T follicular helper cell (primary cell): ENCODE results near the gene FEV.

Source experiments
- DNase-seq: peaks from one replicate; pipeline ENCODE4 v3.0.0-alpha.2; 2020; ENCODE audit warnings: low read depth

FEV gene

DNA sequence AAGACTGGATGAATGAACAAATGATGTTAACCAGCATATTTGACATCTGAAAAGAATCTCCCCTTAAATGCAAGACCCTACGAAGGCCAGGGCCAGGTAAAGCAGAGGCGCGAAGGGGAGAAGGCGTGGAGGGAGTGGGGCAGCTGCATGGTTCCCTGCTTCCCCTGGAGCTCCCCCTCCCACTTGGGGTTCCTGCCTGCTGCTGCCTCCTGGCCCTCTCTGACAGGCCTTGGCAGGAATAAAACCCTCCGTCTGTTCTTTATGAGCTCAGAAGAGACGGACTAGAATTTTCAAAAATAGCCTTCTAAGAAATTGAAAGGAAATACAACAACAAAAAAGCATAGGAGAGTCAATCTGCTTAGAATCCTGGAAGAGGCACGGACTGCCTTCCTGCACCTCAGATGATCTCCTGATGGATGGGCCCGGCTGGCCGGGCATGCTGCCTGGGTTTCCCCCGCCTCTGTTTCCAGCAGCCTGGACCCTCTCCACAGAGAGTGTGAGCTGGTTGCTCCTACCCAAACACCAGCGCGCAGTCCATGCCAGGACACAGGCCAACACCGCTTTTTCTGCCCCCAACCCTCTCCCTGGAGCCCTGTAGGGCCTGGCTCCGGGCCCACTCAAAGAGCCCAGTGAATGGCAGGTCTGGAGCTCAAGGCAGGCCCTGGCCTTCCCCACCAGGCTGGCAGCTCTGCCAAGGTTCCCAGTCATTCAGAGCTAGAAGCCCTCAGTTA lies 32.4 kb upstream of the FEV start:
- no peak for DNase-seq

DNA sequence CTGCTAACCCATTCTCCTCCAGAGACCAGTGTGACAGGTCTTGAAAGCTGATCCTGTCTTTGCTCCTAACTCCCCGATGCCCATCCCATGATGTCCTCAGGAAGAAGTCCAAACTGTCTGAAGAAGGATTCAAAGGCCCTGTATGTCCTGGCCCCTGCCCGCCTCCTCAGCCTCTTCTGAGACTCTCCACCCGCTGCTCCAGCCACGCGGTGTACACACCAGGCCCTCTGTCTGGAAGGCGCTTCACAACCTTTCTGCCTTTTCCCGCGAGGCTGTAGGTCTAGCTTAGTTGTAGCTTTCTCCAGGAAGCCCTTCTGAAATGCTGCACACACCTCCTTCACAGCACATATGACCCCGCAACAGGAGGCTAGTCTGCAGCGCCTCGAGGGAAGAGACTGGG lies 31.7 kb upstream of the FEV start:
- DNase-seq: no peak

DNA sequence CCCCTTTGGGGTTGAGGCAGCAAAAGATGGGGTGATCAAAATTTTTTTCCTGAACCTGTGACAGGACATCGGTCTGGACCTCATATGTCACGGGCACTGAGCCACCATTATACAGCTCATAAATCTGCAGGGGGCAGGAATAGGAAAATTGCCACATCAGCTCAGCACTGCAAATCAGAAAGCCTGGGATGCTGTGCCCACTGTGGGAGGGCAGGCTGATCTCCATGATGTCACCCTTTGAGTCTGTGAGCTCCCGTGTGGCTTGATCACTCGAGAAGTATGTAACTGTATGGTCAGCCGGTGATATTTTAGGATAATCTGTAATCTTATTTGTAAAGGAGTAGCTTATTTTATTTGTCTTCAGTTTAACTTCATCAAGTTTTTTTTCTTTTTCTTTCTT lies 25.9 kb upstream of the FEV start:
- no peak for DNase-seq

DNA sequence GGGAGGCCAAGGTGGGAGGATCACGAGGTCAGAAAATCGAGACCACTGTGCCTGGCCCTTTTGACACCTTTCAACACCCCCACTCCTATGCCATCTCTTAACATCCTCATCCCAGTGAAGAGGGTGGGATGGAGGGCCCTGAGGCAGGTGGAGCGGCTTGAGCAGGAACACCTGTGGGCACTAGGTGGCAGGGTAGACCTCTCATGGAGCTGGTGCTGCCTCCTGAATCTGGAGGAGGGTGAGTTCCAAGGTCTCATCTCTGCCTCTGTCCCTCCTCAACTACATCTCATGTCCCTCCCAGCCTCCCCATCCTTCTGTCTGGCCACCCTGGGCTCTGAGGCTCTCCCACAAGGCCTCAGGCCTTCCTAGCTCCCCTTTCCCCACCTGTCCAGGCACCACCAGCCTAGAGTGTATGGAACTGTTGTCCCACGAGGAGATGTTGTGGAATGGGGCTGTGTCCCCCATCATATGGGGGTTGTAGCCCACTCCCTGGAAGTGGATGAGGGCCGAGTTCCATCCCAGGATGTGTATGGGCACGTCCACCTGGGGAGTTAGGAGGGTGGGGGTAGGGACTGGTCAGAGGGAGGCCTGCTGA lies 25.3 kb upstream of the FEV start:
- no peak for DNase-seq

DNA sequence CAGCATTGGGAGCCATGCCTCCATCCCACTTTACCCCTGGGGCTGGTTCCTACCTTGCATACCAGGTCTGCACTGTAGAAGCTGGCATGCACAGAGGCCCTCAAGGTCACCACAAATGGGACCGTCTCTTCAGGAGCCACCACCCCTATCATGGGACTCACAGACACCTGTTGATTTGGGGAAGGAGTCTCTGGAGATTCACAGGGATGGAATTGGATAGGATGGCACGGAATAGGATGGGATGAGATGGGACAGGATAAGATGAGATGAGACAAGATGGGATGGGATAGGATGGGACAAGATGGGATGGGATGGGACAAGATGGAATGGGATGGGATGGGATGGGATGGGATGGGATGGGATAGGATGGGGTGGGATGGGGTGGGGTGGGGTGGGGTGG lies 24.3 kb upstream of the FEV start:
- DNase-seq: no peak

DNA sequence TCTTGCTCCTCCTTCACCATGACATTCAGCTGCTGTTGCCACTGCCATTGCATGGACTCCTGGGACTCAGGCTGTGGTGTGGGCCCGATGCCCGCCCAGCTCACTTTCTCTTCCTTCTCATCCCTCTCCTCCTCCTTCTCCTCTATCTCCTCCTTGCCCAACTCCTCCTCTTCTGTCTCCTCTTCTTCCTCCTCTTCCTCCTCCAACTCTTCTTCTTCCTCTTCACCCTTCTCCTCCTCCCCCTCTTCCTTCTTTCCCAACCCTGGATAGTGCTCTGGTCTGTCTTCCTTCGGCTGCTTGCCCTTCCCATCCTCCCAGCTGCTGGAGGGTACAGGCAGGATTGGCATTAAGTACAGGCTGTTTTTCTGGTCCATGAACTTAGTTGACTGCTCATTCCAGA lies 19.0 kb upstream of the FEV start:
- DNase-seq: no peak

DNA sequence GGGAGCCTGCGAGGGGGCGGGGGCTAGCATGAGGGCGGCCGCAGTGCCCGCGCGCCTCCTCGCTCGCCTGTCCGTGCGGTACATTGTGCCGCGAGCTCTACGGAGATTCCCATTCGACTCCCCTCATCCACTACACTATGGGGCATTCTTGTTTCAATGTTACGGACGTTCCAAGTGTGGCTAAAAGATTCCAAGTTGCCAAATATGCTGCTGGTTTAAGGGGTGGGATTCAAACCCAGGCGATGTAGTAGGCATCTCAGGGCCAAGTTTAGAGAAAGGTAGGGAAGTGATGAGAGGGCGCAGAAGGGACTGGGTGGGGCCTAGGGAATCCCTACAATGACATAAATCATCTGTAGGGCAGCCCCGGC lies 18.3 kb upstream of the FEV start:
- no peak for DNase-seq

DNA sequence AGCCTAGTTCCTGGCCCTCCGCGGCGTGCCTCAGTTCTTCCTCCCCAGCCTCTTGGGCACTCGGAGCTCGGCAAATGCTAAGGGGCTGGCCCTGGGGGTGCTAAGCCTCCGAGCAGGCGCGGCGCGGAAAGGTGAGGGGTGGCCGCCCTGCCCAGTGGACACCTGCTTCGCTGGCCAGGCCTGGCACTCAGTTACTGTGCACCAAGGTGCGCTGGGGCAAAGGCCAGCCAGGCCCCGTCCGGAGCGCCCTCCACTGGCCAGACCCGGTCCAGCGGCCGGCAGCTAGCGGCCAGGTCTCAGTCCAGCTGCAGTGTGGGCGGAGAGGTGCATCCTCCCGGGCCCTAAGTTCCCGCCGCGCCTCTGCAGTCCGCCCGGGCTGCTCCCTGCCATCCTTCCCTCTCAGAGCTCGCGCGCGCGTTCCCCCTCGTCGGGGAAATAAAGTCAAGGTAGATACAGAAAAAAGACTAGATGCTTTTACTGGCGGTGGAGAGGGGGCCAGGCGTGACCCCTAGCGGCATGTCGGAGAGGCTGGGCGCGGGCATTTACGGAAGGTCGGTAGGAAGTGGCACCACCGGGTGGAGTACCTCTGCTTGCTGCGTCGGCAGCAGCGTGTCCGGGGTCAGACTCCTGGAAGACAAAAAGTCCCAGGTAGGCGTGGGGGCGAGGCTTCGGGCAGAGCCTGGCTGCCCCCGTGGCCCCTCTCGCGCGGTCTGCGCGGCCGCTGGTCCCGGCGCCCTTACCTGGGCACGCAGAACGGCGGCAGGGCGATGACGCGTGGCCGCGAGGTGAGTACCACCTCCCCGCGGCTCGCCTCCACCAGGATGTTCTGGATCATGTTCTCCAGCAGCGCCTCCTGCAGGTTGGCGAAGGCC lies 17.6 kb upstream of the FEV start:
- peak; percentile 45 for DNase-seq

DNA sequence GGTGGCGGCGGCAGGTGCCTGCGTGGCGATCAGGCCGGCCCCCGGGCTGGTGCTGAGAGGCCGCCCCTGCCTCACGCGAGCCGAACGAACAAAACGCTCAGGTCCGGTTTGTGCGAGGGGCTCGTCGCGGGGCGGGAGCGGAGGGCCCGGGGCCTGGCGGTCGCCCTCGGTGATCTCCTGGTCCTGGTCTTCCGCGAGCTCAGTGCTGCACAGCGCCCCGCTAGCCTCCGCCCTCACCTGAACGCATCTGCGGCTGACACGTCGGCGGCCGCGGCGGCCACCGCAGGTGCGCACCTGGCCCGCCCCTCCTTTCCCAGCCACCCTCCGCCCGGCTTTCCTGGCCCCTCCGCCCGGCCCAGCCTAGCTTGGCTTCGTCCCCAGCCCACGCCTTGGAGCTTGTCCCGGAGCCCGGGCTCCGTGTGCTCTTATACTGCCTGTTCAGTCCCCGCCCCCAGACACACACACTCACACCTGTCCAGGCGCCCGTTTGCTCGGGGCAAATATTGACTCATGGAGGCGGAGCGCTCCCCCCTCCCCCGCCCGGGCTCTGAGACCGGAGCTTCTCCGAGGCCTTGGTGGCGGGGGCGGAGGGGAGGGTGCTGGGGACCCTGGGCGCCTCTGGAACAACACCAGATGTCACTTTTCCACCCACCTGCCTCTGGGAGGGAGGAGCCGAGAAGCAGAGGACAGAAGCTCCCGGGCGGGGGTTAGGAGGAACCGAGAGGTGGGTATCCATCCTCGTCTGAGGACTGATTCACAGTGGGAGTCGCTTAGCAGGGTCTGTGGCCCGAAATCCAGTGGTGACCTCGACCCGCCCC lies 16.8 kb upstream of the FEV start:
- DNase-seq: no peak

DNA sequence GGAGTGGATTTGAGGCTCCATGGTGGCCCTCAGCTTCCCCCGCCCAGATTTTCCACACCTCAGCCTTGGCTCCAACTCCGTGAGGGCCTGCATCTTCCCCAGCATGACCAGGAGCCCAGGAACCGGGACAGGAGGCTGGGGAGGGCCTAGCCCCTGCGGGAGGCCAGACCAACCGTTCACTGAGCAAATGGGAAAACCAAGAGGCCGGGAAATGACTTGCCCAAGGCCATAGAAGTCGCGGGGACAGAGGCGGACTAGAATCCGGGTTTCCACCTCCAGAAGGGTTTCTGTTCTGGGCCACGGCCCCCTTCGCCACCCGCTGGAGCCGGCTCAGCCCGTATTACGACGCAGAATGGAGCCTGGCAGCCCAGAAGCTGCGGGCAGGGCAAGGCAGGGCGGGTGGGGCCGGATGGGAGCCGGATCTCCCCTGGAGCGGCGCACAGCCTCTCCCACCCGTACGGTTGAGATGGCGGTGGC lies 16.2 kb upstream of the FEV start:
- no peak for DNase-seq

DNA sequence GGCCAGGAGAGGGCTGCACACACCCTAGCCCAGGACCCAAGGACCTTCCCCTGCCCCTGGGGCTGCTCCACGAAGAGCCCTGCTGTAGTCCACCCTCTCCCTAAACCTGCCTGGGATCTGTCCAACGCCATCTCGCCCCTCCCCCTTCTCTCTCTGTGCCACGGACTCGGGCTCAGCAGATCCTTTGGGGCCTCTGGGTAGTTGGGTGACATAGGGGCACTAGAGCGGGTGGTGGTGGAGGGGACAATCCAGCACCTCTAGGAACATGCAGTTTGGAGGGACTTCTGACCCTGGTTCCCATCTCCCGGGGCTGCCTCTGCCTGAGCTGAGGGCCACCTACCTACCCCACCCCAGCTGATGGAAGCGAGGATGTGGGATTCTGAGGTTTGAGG lies 15.6 kb upstream of the FEV start:
- DNase-seq: no peak

DNA sequence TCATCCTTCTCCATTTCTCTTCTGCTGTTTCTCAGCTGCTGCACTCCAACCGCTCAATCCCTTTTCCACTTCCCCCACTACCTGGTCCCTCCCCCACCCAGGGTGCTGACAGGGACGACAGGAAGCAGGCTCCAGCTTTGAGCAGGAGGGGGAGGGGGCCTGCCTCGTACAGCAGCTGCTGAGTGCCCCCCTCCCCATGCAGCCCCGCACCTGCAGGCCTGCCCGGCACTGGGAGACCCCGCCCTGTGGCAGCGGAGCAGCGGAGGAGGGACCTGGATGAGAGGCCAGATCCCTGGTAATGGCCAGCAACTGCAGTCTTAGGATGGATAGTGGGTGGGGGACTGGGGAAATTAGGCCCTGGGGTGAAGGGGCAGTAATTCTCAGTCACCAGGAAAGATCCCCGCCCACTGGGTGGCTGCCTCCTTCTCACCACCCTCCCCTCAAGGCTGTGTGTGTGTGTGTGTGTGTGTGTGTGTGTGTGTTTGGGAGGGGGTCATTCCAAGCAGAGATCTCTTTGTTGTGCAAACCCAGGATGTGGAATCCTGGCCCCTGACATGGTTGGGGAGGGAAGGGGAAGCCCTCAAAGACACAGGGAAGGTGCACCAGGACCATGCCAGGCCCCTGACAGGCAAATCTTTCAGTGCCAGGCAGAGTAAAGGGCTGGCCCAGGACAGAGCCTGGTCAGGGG lies 15.0 kb upstream of the FEV start:
- no peak for DNase-seq

DNA sequence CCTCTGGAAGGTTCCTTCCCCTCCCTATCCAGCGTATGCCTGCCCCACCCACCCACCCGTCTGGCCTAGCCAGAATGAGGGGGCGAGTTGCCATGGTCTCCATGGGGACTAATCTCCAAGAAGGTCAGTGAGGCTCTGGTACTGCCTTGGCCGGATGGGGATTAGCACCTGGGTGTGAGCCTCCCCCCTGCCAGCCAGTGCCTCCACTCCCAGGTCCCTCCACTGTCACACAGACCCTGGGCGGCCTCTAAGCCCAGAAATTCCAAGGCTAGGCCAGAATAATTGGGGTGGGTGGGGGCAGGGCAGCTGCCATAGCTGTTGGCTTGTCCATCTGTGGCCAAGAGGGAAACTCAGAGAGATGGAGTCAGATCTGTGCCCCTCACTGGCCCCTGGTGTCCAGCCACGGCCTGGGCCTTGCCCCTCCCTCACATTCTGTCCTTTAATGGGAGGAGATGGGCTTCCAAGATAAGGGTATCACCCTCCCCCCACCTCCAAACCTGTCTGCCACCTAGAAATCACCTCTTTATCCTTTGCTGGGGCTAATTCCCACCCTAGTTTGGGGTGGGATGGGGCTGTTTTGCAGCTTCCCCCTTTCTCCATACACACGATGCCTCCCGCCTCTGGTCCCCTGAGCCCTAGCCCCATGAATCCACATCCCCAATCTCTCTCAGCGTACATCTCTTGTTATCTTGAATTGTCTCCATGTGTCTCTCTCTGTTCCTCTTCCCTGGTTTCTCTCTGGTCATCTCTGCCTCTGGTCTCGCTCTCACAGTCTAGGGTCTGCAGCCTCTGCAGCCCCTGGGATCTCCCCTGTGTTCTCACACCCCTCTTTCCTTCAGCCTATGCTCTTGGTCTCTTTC lies 14.3 kb upstream of the FEV start:
- no peak for DNase-seq

DNA sequence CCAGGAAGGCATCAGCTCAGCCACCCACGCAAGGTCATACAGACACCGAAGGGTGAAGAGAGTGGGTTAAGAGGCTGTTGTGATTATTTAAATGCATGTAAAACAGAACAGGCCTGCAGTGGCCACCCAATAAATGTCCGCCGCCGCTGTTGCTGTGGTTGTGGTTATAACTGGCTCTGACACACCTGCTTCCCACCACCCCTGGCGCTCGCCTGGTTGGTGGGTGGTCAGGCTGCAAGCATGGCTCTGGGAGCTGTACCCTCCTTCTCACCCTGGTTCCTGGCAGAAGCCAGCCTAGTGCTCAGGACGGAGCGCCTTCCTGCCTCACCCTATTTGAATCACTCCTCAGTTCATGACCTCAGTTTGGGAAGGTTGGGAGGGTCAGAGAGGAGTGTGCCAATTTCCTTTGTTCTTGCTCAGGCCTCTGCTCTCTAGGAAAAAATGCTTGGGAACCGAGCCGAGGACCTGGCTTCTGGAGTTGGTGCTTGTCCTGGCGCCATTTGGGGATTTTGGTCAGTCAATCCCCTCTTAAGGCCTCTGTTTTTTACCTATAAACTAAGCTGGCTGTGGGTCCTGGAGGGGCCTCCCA lies 13.5 kb upstream of the FEV start:
- no peak for DNase-seq

DNA sequence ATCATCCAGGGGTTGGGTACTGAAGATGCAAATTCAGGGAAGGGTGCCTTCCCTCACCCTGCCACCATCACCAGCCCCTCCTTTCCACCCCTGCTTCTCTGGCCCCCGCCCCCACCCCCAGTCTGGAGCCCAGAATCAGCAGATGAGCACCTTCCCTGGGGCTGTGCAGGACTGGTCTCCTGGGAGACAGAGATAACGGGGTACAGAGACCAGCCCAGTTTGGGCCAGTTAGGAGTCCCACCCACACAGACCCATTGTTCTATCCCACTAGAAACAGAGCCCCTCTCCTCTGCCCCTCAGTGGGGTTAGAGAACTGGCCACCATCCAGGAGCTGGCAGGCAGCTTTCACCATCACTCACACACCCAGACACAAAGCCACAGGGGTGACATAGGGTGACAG lies 12.7 kb upstream of the FEV start:
- no peak for DNase-seq

DNA sequence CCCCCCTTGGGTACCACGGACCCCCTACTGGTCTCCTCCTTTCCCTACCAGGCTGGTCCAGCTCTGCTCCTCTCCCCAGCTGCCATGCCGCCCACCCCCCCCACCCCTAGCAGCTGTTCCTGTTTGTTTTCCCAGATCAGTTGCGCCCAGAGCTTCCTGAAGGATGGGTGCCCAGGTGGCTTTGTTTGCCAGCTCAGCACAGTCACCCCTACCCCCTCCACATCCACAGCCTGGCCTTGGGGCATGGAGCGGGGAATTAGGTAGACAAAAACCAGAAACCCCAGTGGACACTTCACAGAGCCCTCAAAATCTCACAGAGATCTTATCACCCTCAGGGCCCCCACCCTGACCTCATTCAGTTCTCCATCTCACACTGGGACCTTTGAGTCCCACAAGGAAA lies 12.0 kb upstream of the FEV start:
- DNase-seq: no peak

DNA sequence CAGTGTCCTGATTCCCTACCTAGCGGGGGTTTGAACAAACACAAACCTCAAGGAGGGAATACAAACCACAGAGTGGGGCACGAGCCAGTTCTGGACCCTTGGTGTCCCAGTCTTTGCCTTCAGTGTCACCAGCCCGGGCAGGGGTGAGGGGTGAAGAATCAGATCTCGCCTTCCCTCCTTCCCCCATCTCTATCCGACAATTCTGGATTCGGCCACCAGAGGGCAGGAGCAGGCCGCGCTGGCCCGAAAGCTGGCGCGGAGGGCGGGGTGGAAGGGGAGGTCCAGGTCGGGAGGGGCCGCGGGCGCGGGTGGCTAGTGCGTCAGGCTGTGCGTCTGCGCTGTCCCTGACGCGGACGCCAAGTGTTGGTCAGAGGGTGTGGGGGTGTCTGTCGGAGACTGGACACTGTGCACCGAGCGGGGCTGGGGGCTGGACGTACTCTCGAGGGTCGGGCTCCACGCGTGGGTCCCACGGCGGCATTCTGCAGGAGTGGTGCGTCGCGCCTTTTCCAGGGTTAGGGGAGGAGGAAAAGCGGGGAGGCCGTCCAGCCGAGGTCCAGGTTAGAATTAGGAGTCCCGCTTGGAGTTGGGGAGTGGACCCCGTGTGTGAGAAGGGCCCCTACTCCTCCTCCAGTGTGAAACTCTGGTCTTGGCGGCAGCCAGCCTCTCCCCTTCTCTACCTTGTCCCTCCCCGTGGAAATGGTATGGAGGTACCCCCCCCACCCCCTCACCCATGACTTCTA lies 11.2 kb upstream of the FEV start:
- DNase-seq: peak; percentile 61

DNA sequence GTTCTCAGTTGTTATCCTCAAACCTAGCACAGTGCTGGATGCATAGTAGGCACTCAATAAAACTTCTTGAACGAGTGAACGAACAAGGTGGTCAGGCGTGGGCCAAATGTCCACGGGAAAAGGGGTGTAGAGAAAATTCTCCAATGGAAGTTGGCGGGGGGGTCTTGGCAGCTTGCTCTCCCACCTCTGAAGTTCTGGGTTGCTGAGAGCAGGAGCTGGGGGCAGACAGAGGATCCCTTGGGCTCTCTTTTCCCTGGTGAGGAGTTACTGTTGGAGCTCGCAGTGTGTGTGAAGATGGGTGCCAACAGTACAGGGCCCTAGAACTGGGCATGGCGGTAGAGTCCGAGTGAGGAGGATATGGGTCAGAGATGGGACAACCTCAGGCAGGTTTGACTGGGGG lies 10.6 kb upstream of the FEV start:
- DNase-seq: no peak
